HepG2 (cell line): ENCODE data around the gene NOTUM. TPM values are rescaled to one million over a fixed set of nuclear protein-coding genes. Genes with fewer than 3 reads are reported as not detected.

Experiments
- ARID2 ChIP-seq: sonication (generic); formaldehyde crosslinking; IDR thresholded peaks from 2 replicates; pipeline ENCODE4 v1.8.1; 2022; ENCODE audit warnings: mild to moderate bottlenecking, missing genetic modification reagents, borderline replicate concordance
- CBX1 ChIP-seq: IDR thresholded peaks from one replicate; pipeline ENCODE4 v1.6.1; 2016; ENCODE audit warnings: antibody characterized with exemption, low read depth
- KLF6 ChIP-seq: IDR thresholded peaks from 2 replicates; pipeline ENCODE4 v1.8.0; 2016; ENCODE audit warnings: missing biosample characterization, missing genetic modification reagents
- NCOR1 ChIP-seq: fragments of 200-600 bp; sonication (generic); IDR thresholded peaks from 2 replicates; pipeline ENCODE4 v1.7.0; 2017; ENCODE audit warnings: antibody characterized with exemption, low read length, borderline replicate concordance
- PATZ1 ChIP-seq: sonication (generic); formaldehyde crosslinking; IDR thresholded peaks from 2 replicates; pipeline ENCODE4 v1.4.0; 2020; ENCODE audit warnings: missing genetic modification reagents
- PHF20 ChIP-seq: sonication (generic); formaldehyde crosslinking; IDR thresholded peaks from 2 replicates; pipeline ENCODE4 v1.5.0; 2020; ENCODE audit warnings: mild to moderate bottlenecking, missing genetic modification reagents
- PITX1 ChIP-seq: sonication (generic); formaldehyde crosslinking; IDR thresholded peaks from 2 replicates; pipeline ENCODE4 v1.5.1; 2020; ENCODE audit warnings: mild to moderate bottlenecking, missing genetic modification reagents
- PRDM10 ChIP-seq: sonication (generic); formaldehyde crosslinking; IDR thresholded peaks from 2 replicates; pipeline ENCODE4 v1.4.0; 2020; ENCODE audit warnings: low read depth, missing genetic modification reagents
- SNRNP70 ChIP-seq: fragments of 200-400 bp; formaldehyde crosslinking; IDR thresholded peaks from 2 replicates; pipeline ENCODE4 v1.6.1; 2017; ENCODE audit warnings: mild to moderate bottlenecking, low read depth, low read length, moderate library complexity
- THYN1 ChIP-seq: sonication (generic); formaldehyde crosslinking; IDR thresholded peaks from 2 replicates; pipeline ENCODE4 v1.8.1; 2023; ENCODE audit warnings: low read depth, mild to moderate bottlenecking, moderate library complexity, missing genetic modification reagents, borderline replicate concordance
- ZEB1 ChIP-seq: IDR thresholded peaks from 2 replicates; pipeline ENCODE4 v1.6.1; 2012; ENCODE audit warnings: mild to moderate bottlenecking, low read depth, inconsistent platforms; ENCODE audit not compliant: insufficient replicate concordance
- ZFP82 ChIP-seq: sonication (generic); formaldehyde crosslinking; IDR thresholded peaks from 2 replicates; pipeline ENCODE4 v1.5.1; 2020; ENCODE audit warnings: mild to moderate bottlenecking, missing genetic modification reagents, borderline replicate concordance
- ZNF207 ChIP-seq: fragments of 450-650 bp; IDR thresholded peaks from 2 replicates; pipeline ENCODE4 v1.6.1; 2016; ENCODE audit warnings: antibody characterized with exemption, borderline replicate concordance
- ZNF44 ChIP-seq: sonication (generic); formaldehyde crosslinking; IDR thresholded peaks from 2 replicates; pipeline ENCODE4 v1.5.1; 2020; ENCODE audit warnings: mild to moderate bottlenecking, missing genetic modification reagents
- ZNF569 ChIP-seq: sonication (generic); formaldehyde crosslinking; IDR thresholded peaks from 2 replicates; pipeline ENCODE4 v1.5.0; 2020; ENCODE audit warnings: mild to moderate bottlenecking, missing genetic modification reagents, moderate library complexity, borderline replicate concordance
- ZNF580 ChIP-seq: IDR thresholded peaks from 2 replicates; pipeline ENCODE4 v1.6.1; 2016; ENCODE audit warnings: low read depth, borderline replicate concordance
- ZNF7 ChIP-seq: IDR thresholded peaks from 2 replicates; pipeline ENCODE4 v1.6.1; 2016; ENCODE audit warnings: missing biosample characterization, missing genetic modification reagents
- ZNF800 ChIP-seq: sonication (generic); formaldehyde crosslinking; IDR thresholded peaks from 2 replicates; pipeline ENCODE4 v1.4.0; 2020; ENCODE audit warnings: missing genetic modification reagents
- ZNF83 ChIP-seq: sonication (generic); formaldehyde crosslinking; IDR thresholded peaks from 2 replicates; pipeline ENCODE4 v1.4.0; 2020; ENCODE audit warnings: missing genetic modification reagents, mild to moderate bottlenecking, borderline replicate concordance
- ZUFSP ChIP-seq: sonication (generic); formaldehyde crosslinking; IDR thresholded peaks from 2 replicates; pipeline ENCODE4 v1.9.0; 2021; ENCODE audit warnings: missing genetic modification reagents, mild to moderate bottlenecking, borderline replicate concordance
- polyA plus RNA-seq, 8 experiments: library from polyadenylated mRNA; depleted of rRNA in 3 of 8; stranded (reverse) in 7 of 8; unstranded in 1 of 8; fragments of >200 nt; fragmentation: Illumina TruSeq in 4 of 8; extraction: Trizol in 4 of 8; gene quantifications; 2 replicates each; pipeline versions ENCODE4 v1.2.1 to v1.2.3, GENCODE V29; 2011 to 2016; ENCODE audit warnings: low read depth in 4 of 8, missing spikeins in 1 of 8, mixed read lengths in 1 of 8; ENCODE audit not compliant: insufficient read depth in 1 of 8
- total RNA-seq, 5 experiments: library from RNA; depleted of rRNA; stranded (reverse); fragments of >200 nt; fragmentation: Illumina TruSeq; extraction: Trizol; gene quantifications; 2 replicates each; pipeline ENCODE4 v1.2.3, GENCODE V29; 2016; ENCODE audit warnings: low read depth in 1 of 5

NOTUM gene
- total and polyA plus RNA-seq, 2 of the 13 experiments (the other 11 are each of a cell fraction or from before 2014, with no cell fraction given), result 150 to 160 TPM

- TF ChIP-seq CBX1 (peak; percentile 52), PHF20 (CRISPR knock-in tag) (peak; percentile 13; the same call in 1 of the 2 replicates), PRDM10 (CRISPR knock-in tag) (peak; percentile 93), PITX1 (CRISPR knock-in tag) (no peak), THYN1 (CRISPR knock-in tag) (peak; percentile 98; the same call in 1 of the 2 replicates), ZNF207 (no peak), ZNF7 (CRISPR knock-in tag) (peak; percentile 61; the same call in 1 of the 2 replicates), ZNF83 (CRISPR knock-in tag) (peak; percentile 13), PATZ1 (CRISPR knock-in tag) (peak; percentile 76), ZNF569 (CRISPR knock-in tag) (no peak; the same call in 1 of the 2 replicates), ARID2 (CRISPR knock-in tag) (peak; percentile 82), SNRNP70 (no peak), ZEB1 (no peak), ZUFSP (CRISPR knock-in tag) (no peak), ZNF800 (CRISPR knock-in tag) (peak; percentile 95), ZFP82 (CRISPR knock-in tag) (no peak), KLF6 (CRISPR knock-in tag) (peak; percentile 82), ZNF44 (CRISPR knock-in tag) (peak; percentile 44), ZNF580 (CRISPR knock-in tag) (peak; percentile 93), NCOR1 (no peak; the same call in 1 of the 2 replicates)
Observed at GRCh38 chr17:81991684-81992305, 30.8 kb upstream of the NOTUM start (continued).
